H9 (cell line): Measurements from ENCODE around the gene SNTG2. TPM values are rescaled to one million over a fixed set of nuclear protein-coding genes. Genes with fewer than 3 reads are reported as not detected.

Source experiments
- DNase-seq: peaks from one replicate; pipeline ENCODE4 v3.0.0-alpha.2; 2017
- H2AFZ ChIP-seq: one replicate; pipeline ENCODE4 v1.6.1; 2013; ENCODE audit warnings: mild to moderate bottlenecking, low read length, control low read depth, moderate library complexity
- H2AK5ac ChIP-seq: 2 replicates; pipeline ENCODE4 v1.6.1; 2013; ENCODE audit warnings: low read length, control low read depth, mixed read lengths; ENCODE audit not compliant: insufficient read length
- H2BK120ac ChIP-seq: one replicate; pipeline ENCODE4 v1.6.1; 2013; ENCODE audit warnings: low read depth, mild to moderate bottlenecking, low read length, control low read depth, inconsistent platforms; ENCODE audit not compliant: poor library complexity, severe bottlenecking
- H2BK12ac ChIP-seq: 2 replicates; pipeline ENCODE4 v1.6.1; 2013; ENCODE audit warnings: low read length, control low read depth, mixed read lengths, low read depth; ENCODE audit not compliant: insufficient read length
- H2BK15ac ChIP-seq: 2 replicates; pipeline ENCODE4 v1.6.1; 2013; ENCODE audit warnings: low read depth, low read length, control low read depth
- H2BK20ac ChIP-seq: one replicate; pipeline ENCODE4 v1.6.1; 2013; ENCODE audit warnings: low read depth, mild to moderate bottlenecking, low read length, control low read depth, inconsistent platforms; ENCODE audit not compliant: poor library complexity, severe bottlenecking
- H2BK5ac ChIP-seq: 2 replicates; pipeline ENCODE4 v1.6.1; 2013; ENCODE audit warnings: low read length, control low read depth, mixed read lengths; ENCODE audit not compliant: insufficient read length
- H3K14ac ChIP-seq: 2 replicates; pipeline ENCODE4 v1.6.1; 2013; ENCODE audit warnings: low read length, control low read depth; ENCODE audit not compliant: insufficient read depth
- H3K18ac ChIP-seq: 2 replicates; pipeline ENCODE4 v1.6.1; 2013; ENCODE audit warnings: low read depth, mild to moderate bottlenecking, mixed read lengths, low read length, control low read depth; ENCODE audit not compliant: insufficient read length
- H3K23ac ChIP-seq: 2 replicates; pipeline ENCODE4 v1.6.1; 2013; ENCODE audit warnings: low read length, control low read depth, mixed read lengths, low read depth; ENCODE audit not compliant: insufficient read length
- H3K23me2 ChIP-seq: 2 replicates; pipeline ENCODE4 v1.6.1; 2013; ENCODE audit warnings: low read depth, mild to moderate bottlenecking, mixed read lengths, low read length, control low read depth; ENCODE audit not compliant: insufficient read length, poor library complexity, severe bottlenecking
- H3K27ac ChIP-seq: 2 replicates; pipeline ENCODE4 v1.5.1; 2013; ENCODE audit warnings: low read length, control low read depth, mixed read lengths, low read depth; ENCODE audit not compliant: insufficient read length
- H3K27me3 ChIP-seq: 2 replicates; pipeline ENCODE4 v1.6.1; 2013; ENCODE audit warnings: low read length, control low read depth, inconsistent platforms; ENCODE audit not compliant: insufficient read depth
- H3K4ac ChIP-seq: 2 replicates; pipeline ENCODE4 v1.6.1; 2013; ENCODE audit warnings: low read depth, mild to moderate bottlenecking, control low read depth, inconsistent platforms, low read length, moderate library complexity
- H3K4me1 ChIP-seq: 2 replicates; pipeline ENCODE4 v1.6.1; 2013; ENCODE audit warnings: low read length, control low read depth, inconsistent platforms; ENCODE audit not compliant: insufficient read depth
- H3K4me2 ChIP-seq: 2 replicates; pipeline ENCODE4 v1.6.1; 2013; ENCODE audit warnings: low read length, control low read depth, mixed read lengths; ENCODE audit not compliant: insufficient read length, insufficient read depth
- H3K56ac ChIP-seq: 2 replicates; pipeline ENCODE4 v1.6.1; 2013; ENCODE audit warnings: low read depth, mild to moderate bottlenecking, mixed read lengths, low read length, control low read depth; ENCODE audit not compliant: insufficient read length
- H3K79me1 ChIP-seq: 2 replicates; pipeline ENCODE4 v1.6.1; 2013; ENCODE audit warnings: low read depth, mild to moderate bottlenecking, moderate library complexity, low read length, control low read depth, inconsistent platforms; ENCODE audit not compliant: insufficient read depth, poor library complexity, severe bottlenecking
- H3K79me2 ChIP-seq: 2 replicates; pipeline ENCODE4 v1.6.1; 2013; ENCODE audit warnings: low read length, control low read depth, inconsistent platforms; ENCODE audit not compliant: insufficient read depth
- H3K9ac ChIP-seq: 2 replicates; pipeline ENCODE4 v1.6.1; 2013; ENCODE audit warnings: low read length, control low read depth, mixed read lengths; ENCODE audit not compliant: insufficient read length; ENCODE audit errors: extremely low read depth
- H3K9me3 ChIP-seq: one replicate; pipeline ENCODE4 v1.6.1; 2013; ENCODE audit warnings: low read depth, low read length, inconsistent platforms; ENCODE audit not compliant: control insufficient read depth
- H3T11ph ChIP-seq: one replicate; pipeline ENCODE4 v1.6.1; 2013; ENCODE audit warnings: mild to moderate bottlenecking, low read length, control low read depth, inconsistent platforms
- H4K20me1 ChIP-seq: one replicate; pipeline ENCODE4 v1.6.1; 2013; ENCODE audit not compliant: control insufficient read depth, insufficient read length, insufficient read depth
- H4K5ac ChIP-seq: 2 replicates; pipeline ENCODE4 v1.6.1; 2013; ENCODE audit warnings: low read depth, mild to moderate bottlenecking, mixed read lengths, low read length, control low read depth; ENCODE audit not compliant: insufficient read length
- H4K8ac ChIP-seq: replicated peaks from 2 replicates; pipeline ENCODE4 v1.6.1; 2013; ENCODE audit warnings: low read length, control low read depth, mixed read lengths, low read depth; ENCODE audit not compliant: insufficient read length
- H4K91ac ChIP-seq: 2 replicates; pipeline ENCODE4 v1.6.1; 2013; ENCODE audit warnings: low read depth, mild to moderate bottlenecking, moderate library complexity, mixed read lengths, low read length, control low read depth; ENCODE audit not compliant: insufficient read length
- H3K27ac Mint-ChIP-seq, 3 experiments: 2 replicates in 2 of 3; 3 replicates in 1 of 3; pipeline ENCODE4 v1.8.0; 2020 to 2021; ENCODE audit warnings: mixed read lengths in 3 of 3, mild to moderate bottlenecking in 1 of 3, moderate library complexity in 1 of 3
- H3K27me3 Mint-ChIP-seq: 2 replicates; pipeline ENCODE4 v1.8.0; 2021; ENCODE audit warnings: low read depth, mild to moderate bottlenecking, moderate library complexity, mixed read lengths
- H3K36me3 Mint-ChIP-seq, 3 experiments: 2 replicates in 2 of 3; 3 replicates in 1 of 3; pipeline ENCODE4 v1.8.0; 2020 to 2021; ENCODE audit warnings: low read depth in 3 of 3, mixed read lengths in 3 of 3; ENCODE audit not compliant: insufficient read depth in 1 of 3
- H3K4me1 Mint-ChIP-seq, 2 experiments: 2 replicates each; pipeline ENCODE4 v1.8.0; 2020; ENCODE audit warnings: mixed read lengths in 2 of 2
- H3K4me3 Mint-ChIP-seq, 2 experiments: 2 replicates in 1 of 2; 3 replicates in 1 of 2; pipeline ENCODE4 v1.8.0; 2020 to 2021; ENCODE audit warnings: mild to moderate bottlenecking in 2 of 2, mixed read lengths in 2 of 2, moderate library complexity in 1 of 2
- H3K9me3 Mint-ChIP-seq, 2 experiments: 2 replicates in 1 of 2; 3 replicates in 1 of 2; pipeline ENCODE4 v1.8.0; 2020; ENCODE audit warnings: mild to moderate bottlenecking in 2 of 2, mixed read lengths in 2 of 2, moderate library complexity in 1 of 2
- CTCF ChIP-seq: fragments of 200-600 bp; sonication (generic); conservative IDR thresholded peaks from 3 replicates; pipeline ENCODE4 v1.8.0; 2021; ENCODE audit warnings: antibody characterized with exemption, mild to moderate bottlenecking
- WGBS: extraction: QIAGEN DNeasy Blood & Tissue Kit; methylation state at CpG from one replicate; pipeline ENCODE4 v1.1.7; 2013; ENCODE audit warnings: missing lambda C conversion rate, low lambda C conversion rate, mixed read lengths; ENCODE audit not compliant: insufficient read length; ENCODE audit errors: extremely low coverage; 5-methylcytosine and 5-hydroxymethylcytosine counted together
- total RNA-seq: library from RNA; stranded (reverse); gene quantifications from 2 replicates; pipeline ENCODE4 v1.2.1, GENCODE V29; 2021

Gene SNTG2
- total RNA-seq, 1 experiment from 2014 or later = 13.2 TPM

GRCh38 chr2:1406434-1406833 lies 455.8 kb downstream of the SNTG2 start:
- H3K27ac Mint-ChIP-seq = peak overlapping the region in 1 of 3 experiments; percentile 59; a peak in 1 of 7 replicates
- WGBS = no CpG with 5 or more reads among the region's 2 CpGs
- Histone ChIP-seq H3K9ac (no peak overlapping the region), H3K18ac (no peak overlapping the region), H2AK5ac (no peak overlapping the region), H3K79me2 (no peaks in the 10 kb centered on the region), H2AFZ (no peak overlapping the region), H3K27ac (no peak overlapping the region), H3K4me2 (no peak overlapping the region), H3K4ac (no peak overlapping the region), H3K4me1 (no peaks in the 10 kb centered on the region; the same call in 1 of the 2 replicates), H3K56ac (no peak overlapping the region), H3K23me2 (no peaks in the 10 kb centered on the region), H4K5ac (no peak overlapping the region), H3K79me1 (no peaks in the 10 kb centered on the region), H4K20me1 (no peaks in the 10 kb centered on the region), H3K9me3 (no peaks in the 10 kb centered on the region), H3T11ph (no peak overlapping the region), H2BK20ac (no peak overlapping the region), H3K23ac (no peak overlapping the region), H4K91ac (no peak overlapping the region), H2BK5ac (no peak overlapping the region), H2BK120ac (no peak overlapping the region), H4K8ac (no peak overlapping the region), H2BK12ac (no peak overlapping the region), H3K27me3 (no peaks in the 10 kb centered on the region), H2BK15ac (no peak overlapping the region), H3K14ac (no peak overlapping the region; the same call in 1 of the 2 replicates)
- DNase-seq = no peak
- H3K4me1 Mint-ChIP-seq = peaks cover 15 to 16% of the 10 kb centered on the region in 2 experiments
- TF ChIP-seq CTCF = no peak
- peaks cover 0 to 2% (median 0%) of the 10 kb centered on the region in 3 experiments; a peak in 2 of 7 replicates for H3K36me3 Mint-ChIP-seq
- peaks cover 12% of the 10 kb centered on the region for H3K27me3 Mint-ChIP-seq
- peaks cover 0 to 7% of the 10 kb centered on the region in 2 experiments; a peak in 2 of 5 replicates for H3K9me3 Mint-ChIP-seq
- H3K4me3 Mint-ChIP-seq = no peak overlapping the region
